Loucy (cell line): Measurements from ENCODE around the gene QSOX1.

Experiments used
- H2AFZ ChIP-seq: fragments of 200-600 bp; sonication (generic); 2 replicates; pipeline ENCODE4 v1.6.0; 2016; ENCODE audit warnings: antibody characterized with exemption, mild to moderate bottlenecking, low read length, moderate library complexity
- H3F3A ChIP-seq: fragments of 200-600 bp; 2 replicates; pipeline ENCODE4 v1.6.0; 2016; ENCODE audit warnings: antibody characterized with exemption, low read depth, mild to moderate bottlenecking
- H3K27me3 ChIP-seq: fragments of 200-600 bp; sonication (generic); 2 replicates; pipeline ENCODE4 v1.6.1; 2014; ENCODE audit warnings: low read length, mild to moderate bottlenecking; ENCODE audit not compliant: insufficient read depth, poor library complexity, severe bottlenecking
- H3K36me3 ChIP-seq: fragments of 200-600 bp; sonication (generic); 2 replicates; pipeline ENCODE4 v1.6.1; 2016; ENCODE audit warnings: low read length; ENCODE audit not compliant: insufficient read depth
- H3K4me1 ChIP-seq: fragments of 200-600 bp; sonication (generic); 2 replicates; pipeline ENCODE4 v1.5.1; 2014; ENCODE audit warnings: low read length, mild to moderate bottlenecking; ENCODE audit not compliant: insufficient read depth, poor library complexity, severe bottlenecking
- H3K4me2 ChIP-seq: fragments of 200-600 bp; sonication (generic); 2 replicates; pipeline ENCODE4 v1.6.0; 2014; ENCODE audit warnings: antibody characterized with exemption, low read length, low read depth, mild to moderate bottlenecking; ENCODE audit not compliant: poor library complexity, severe bottlenecking
- H3K4me3 ChIP-seq: fragments of 200-600 bp; sonication (generic); 2 replicates; pipeline ENCODE4 v1.5.1; 2014; ENCODE audit warnings: low read length, mild to moderate bottlenecking, mixed read lengths; ENCODE audit not compliant: poor library complexity, severe bottlenecking
- H3K79me2 ChIP-seq: fragments of 200-600 bp; sonication (generic); 2 replicates; pipeline ENCODE4 v1.6.1; 2014; ENCODE audit warnings: low read length; ENCODE audit not compliant: insufficient read depth
- H3K9ac ChIP-seq: fragments of 200-600 bp; sonication (generic); 2 replicates; pipeline ENCODE4 v1.6.0; 2014; ENCODE audit warnings: mild to moderate bottlenecking, low read depth, low read length, moderate library complexity; ENCODE audit not compliant: poor library complexity, severe bottlenecking
- H3K9me2 ChIP-seq: fragments of 200-600 bp; sonication (generic); replicated peaks from 2 replicates; pipeline ENCODE4 v1.6.1; 2016; ENCODE audit warnings: low read depth, low read length, mixed read lengths
- H3K9me3 ChIP-seq: fragments of 200-600 bp; sonication (generic); 2 replicates; pipeline ENCODE4 v1.6.1; 2014; ENCODE audit warnings: mild to moderate bottlenecking, antibody characterized with exemption, low read length, low read depth; ENCODE audit not compliant: insufficient read depth
- H4K20me1 ChIP-seq: fragments of 200-600 bp; sonication (generic); 2 replicates; pipeline ENCODE4 v1.6.0; 2014; ENCODE audit warnings: antibody characterized with exemption, low read length, mild to moderate bottlenecking; ENCODE audit not compliant: insufficient read depth, poor library complexity, severe bottlenecking
- CTCF ChIP-seq: fragments of 200-600 bp; sonication (generic); conservative IDR thresholded peaks from 2 replicates; pipeline ENCODE4 v1.5.1; 2014; ENCODE audit warnings: mild to moderate bottlenecking, antibody characterized with exemption, low read length
- EZH2phosphoT487 ChIP-seq: fragments of 200-600 bp; IDR thresholded peaks from 2 replicates; pipeline ENCODE4 v1.6.1; 2018; ENCODE audit warnings: antibody characterized with exemption, mild to moderate bottlenecking, moderate library complexity, borderline replicate concordance

Gene QSOX1

GRCh38 chr1:180224902-180225301 is 70.2 kb downstream of the QSOX1 start:
- H3K36me3 ChIP-seq = no peaks in the 10 kb centered on the region
- H3K4me1 ChIP-seq = no peaks in the 10 kb centered on the region
- H3K9me3 ChIP-seq = no peaks in the 10 kb centered on the region
- H2AFZ ChIP-seq = no peak overlapping the region
- no peak overlapping the region for H3K4me3 ChIP-seq
- no peak overlapping the region for H3K9ac ChIP-seq
- no peaks in the 10 kb centered on the region for H3F3A ChIP-seq
- no peaks in the 10 kb centered on the region for H3K9me2 ChIP-seq
- H3K27me3 ChIP-seq = no peaks in the 10 kb centered on the region
- no peaks in the 10 kb centered on the region for H3K79me2 ChIP-seq
- H3K4me2 ChIP-seq = no peak overlapping the region
- H4K20me1 ChIP-seq = no peaks in the 10 kb centered on the region
- TF ChIP-seq CTCF (no peak), EZH2phosphoT487 (no peak)

GRCh38 chr1:180225403-180225802 is 70.7 kb downstream of the QSOX1 start:
- Histone ChIP-seq H2AFZ (no peak overlapping the region), H3K9me3 (no peaks in the 10 kb centered on the region), H3K9me2 (no peaks in the 10 kb centered on the region), H3K27me3 (no peaks in the 10 kb centered on the region), H3K4me2 (no peak overlapping the region), H3K4me1 (no peaks in the 10 kb centered on the region), H3K9ac (no peak overlapping the region), H3K4me3 (no peak overlapping the region), H3K36me3 (no peaks in the 10 kb centered on the region), H3F3A (no peaks in the 10 kb centered on the region), H3K79me2 (no peaks in the 10 kb centered on the region), H4K20me1 (no peaks in the 10 kb centered on the region)
- no peak for TF ChIP-seq EZH2phosphoT487
- no peak for TF ChIP-seq CTCF

- H3K4me1 ChIP-seq = no peaks in the 10 kb centered on the region
- no peaks in the 10 kb centered on the region for H3F3A ChIP-seq
- H3K27me3 ChIP-seq = no peaks in the 10 kb centered on the region
- no peak overlapping the region for H3K4me2 ChIP-seq
- H3K4me3 ChIP-seq = no peak overlapping the region
- H3K9me3 ChIP-seq = no peaks in the 10 kb centered on the region
- no peaks in the 10 kb centered on the region for H3K36me3 ChIP-seq
- no peak for TF ChIP-seq CTCF
- TF ChIP-seq EZH2phosphoT487 = no peak
- H3K9me2 ChIP-seq = no peaks in the 10 kb centered on the region
- H3K9ac ChIP-seq = no peak overlapping the region
- H3K79me2 ChIP-seq = no peaks in the 10 kb centered on the region
- H2AFZ ChIP-seq = no peak overlapping the region
- no peaks in the 10 kb centered on the region for H4K20me1 ChIP-seq
Observed at GRCh38 chr1:180227861-180228647, 73.4 kb downstream of the QSOX1 start.
